ENCODE measurements around the gene NALCN. TPM values are rescaled to one million over a fixed set of nuclear protein-coding genes. Genes with fewer than 3 reads are reported as not detected.

The NALCN gene
- total RNA-seq (not detected), total RNA-seq (0 to 0.10 (median 0) reads per million in 29 experiments)
- not detected for total RNA-seq (2013)

- Mint-ChIP-seq H3K4me1 (peaks cover 0 to 7% (median 6%) of the 10 kb centered on the region in 3 donors), H3K36me3 (no peaks in the 10 kb centered on the region), H3K27ac (no peak within 1 kb of the TSS), H3K27me3 (peaks cover 42 to 51% of the 10 kb centered on the region in 2 donors), H3K9me3 (no peaks in the 10 kb centered on the region), H3K4me3 (peak within 1 kb of the TSS; percentile 31 to 52 (median 41))
- Histone ChIP-seq H3K4me3 (ENCODE audit: control insufficient read depth in 1 of 2, extremely low read depth in 1 of 2, low read length in 1 of 2) (no peak within 1 kb of the TSS), H3K36me3 (ENCODE audit: control insufficient read depth in 2 of 2, extremely low read depth in 1 of 2, insufficient read depth in 1 of 2, low read length in 1 of 2) (no peaks in the 10 kb centered on the region), H3K27me3 (replicated peaks in 1 of 2; ENCODE audit: control insufficient read depth in 2 of 2, extremely low read depth in 1 of 2, insufficient read depth in 2 of 2, low read length in 1 of 2) (peaks cover 13 to 20% of the 10 kb centered on the region in 2 experiments), H3K4me1 (ENCODE audit: control insufficient read depth in 1 of 2, extremely low read depth in 1 of 2, insufficient read depth in 2 of 2, low read length in 2 of 2) (no peaks in the 10 kb centered on the region), H3K9me3 (no peaks in the 10 kb centered on the region), H3K27ac (ENCODE audit: low read length) (no peak within 1 kb of the TSS)
- DNase-seq (no peak), ATAC-seq (replicated peaks in 1 of 4) (no peak)
- ChIA-PET CTCF (no interaction called here), POLR2A (no interaction called here)
- WGBS (ENCODE audit: insufficient coverage): 6% methylated on average over 61 of the region's 85 CpGs
These were observed at the start of gene NALCN for GRCh38 chr13:101416181-101417042. NALCN (minus strand) TSS chr13:101416508; CDS start chr13:101399126, 17,382 bp downstream.

GRCh38 chr13:101465877-101466276 lies 49.6 kb upstream of the NALCN start:
- peaks cover 9 to 10% of the 10 kb centered on the region in 2 donors for H3K27me3 Mint-ChIP-seq
- ATAC-seq (replicated peaks in 1 of 4) (no peak), DNase-seq (no peak)
- Histone ChIP-seq H3K4me1 (ENCODE audit: control insufficient read depth in 1 of 2, extremely low read depth in 1 of 2, insufficient read depth in 2 of 2, low read length in 2 of 2) (no peaks in the 10 kb centered on the region), H3K9me3 (no peaks in the 10 kb centered on the region), H3K27ac (ENCODE audit: low read length) (no peak overlapping the region), H3K4me3 (ENCODE audit: control insufficient read depth in 1 of 2, extremely low read depth in 1 of 2, low read length in 1 of 2) (no peak overlapping the region), H3K36me3 (ENCODE audit: control insufficient read depth in 2 of 2, extremely low read depth in 1 of 2, insufficient read depth in 1 of 2, low read length in 1 of 2) (no peaks in the 10 kb centered on the region), H3K27me3 (replicated peaks in 1 of 2; ENCODE audit: control insufficient read depth in 2 of 2, extremely low read depth in 1 of 2, insufficient read depth in 2 of 2, low read length in 1 of 2) (no peaks in the 10 kb centered on the region)
- no peaks in the 10 kb centered on the region for H3K4me1 Mint-ChIP-seq
- H3K36me3 Mint-ChIP-seq: no peaks in the 10 kb centered on the region
- POLR2A ChIA-PET: no interaction called here
- H3K27ac Mint-ChIP-seq: no peak overlapping the region
- CTCF ChIA-PET: no interaction called here
- no CpG with 5 or more reads among the region's 3 CpGs for WGBS (ENCODE audit: insufficient coverage)
- no peaks in the 10 kb centered on the region for H3K9me3 Mint-ChIP-seq
- no peak overlapping the region for H3K4me3 Mint-ChIP-seq

GRCh38 chr13:101457176-101457575 lies 40.9 kb upstream of the NALCN start:
- Histone ChIP-seq H3K4me1 (ENCODE audit: control insufficient read depth in 1 of 2, extremely low read depth in 1 of 2, insufficient read depth in 2 of 2, low read length in 2 of 2) (peaks cover 0 to 2% of the 10 kb centered on the region in 2 experiments), H3K27me3 (replicated peaks in 1 of 2; ENCODE audit: control insufficient read depth in 2 of 2, extremely low read depth in 1 of 2, insufficient read depth in 2 of 2, low read length in 1 of 2) (peaks cover 2 to 14% of the 10 kb centered on the region in 2 experiments), H3K27ac (ENCODE audit: low read length) (no peak overlapping the region), H3K36me3 (ENCODE audit: control insufficient read depth in 2 of 2, extremely low read depth in 1 of 2, insufficient read depth in 1 of 2, low read length in 1 of 2) (no peaks in the 10 kb centered on the region), H3K4me3 (ENCODE audit: control insufficient read depth in 1 of 2, extremely low read depth in 1 of 2, low read length in 1 of 2) (no peak overlapping the region), H3K9me3 (no peaks in the 10 kb centered on the region)
- H3K4me3 Mint-ChIP-seq: no peak overlapping the region
- H3K36me3 Mint-ChIP-seq: no peaks in the 10 kb centered on the region
- H3K27ac Mint-ChIP-seq: no peak overlapping the region
- H3K4me1 Mint-ChIP-seq: peaks cover 0 to 10% (median 7%) of the 10 kb centered on the region in 3 donors
- H3K9me3 Mint-ChIP-seq: no peaks in the 10 kb centered on the region
- no CpG with 5 or more reads among the region's 2 CpGs for WGBS (ENCODE audit: insufficient coverage)
- DNase-seq: no peak
- CTCF ChIA-PET: no interaction called here
- no peak for ATAC-seq (replicated peaks in 1 of 4)
- peaks cover 28 to 34% of the 10 kb centered on the region in 2 donors for H3K27me3 Mint-ChIP-seq
- POLR2A ChIA-PET: no interaction called here

- H3K36me3 Mint-ChIP-seq: no peaks in the 10 kb centered on the region
- H3K27ac ChIP-seq (ENCODE audit: low read length): no peak overlapping the region
- no peak for DNase-seq
- no peaks in the 10 kb centered on the region for H3K9me3 ChIP-seq
- no peak overlapping the region for H3K4me3 Mint-ChIP-seq
- H3K27me3 Mint-ChIP-seq: peaks cover 33% of the 10 kb centered on the region in 2 donors
- no peaks in the 10 kb centered on the region for H3K9me3 Mint-ChIP-seq
- peaks cover 2 to 15% of the 10 kb centered on the region in 2 experiments for H3K27me3 ChIP-seq (replicated peaks in 1 of 2; ENCODE audit: control insufficient read depth in 2 of 2, extremely low read depth in 1 of 2, insufficient read depth in 2 of 2, low read length in 1 of 2)
- H3K27ac Mint-ChIP-seq: no peak overlapping the region
- POLR2A ChIA-PET: no interaction called here
- H3K4me3 ChIP-seq (ENCODE audit: control insufficient read depth in 1 of 2, extremely low read depth in 1 of 2, low read length in 1 of 2): no peak overlapping the region
- WGBS (ENCODE audit: insufficient coverage): no CpG with 5 or more reads among the region's 3 CpGs
- no peak for ATAC-seq (replicated peaks in 1 of 4)
- CTCF ChIA-PET: no interaction called here
- H3K36me3 ChIP-seq (ENCODE audit: control insufficient read depth in 2 of 2, extremely low read depth in 1 of 2, insufficient read depth in 1 of 2, low read length in 1 of 2): no peaks in the 10 kb centered on the region
- peaks cover 0 to 10% (median 7%) of the 10 kb centered on the region in 3 donors for H3K4me1 Mint-ChIP-seq
- H3K4me1 ChIP-seq (ENCODE audit: control insufficient read depth in 1 of 2, extremely low read depth in 1 of 2, insufficient read depth in 2 of 2, low read length in 2 of 2): peaks cover 0 to 2% of the 10 kb centered on the region in 2 experiments
These were observed 39.6 kb upstream of the NALCN start for GRCh38 chr13:101455863-101456262.

GRCh38 chr13:101454767-101455166 lies 38.5 kb upstream of the NALCN start:
- peaks cover 28 to 33% of the 10 kb centered on the region in 2 donors for H3K27me3 Mint-ChIP-seq
- no peak for DNase-seq
- no CpG with 5 or more reads among the region's 2 CpGs for whole genome bisulfite sequencing (ENCODE audit: insufficient coverage)
- H3K9me3 Mint-ChIP-seq: no peaks in the 10 kb centered on the region
- POLR2A ChIA-PET: no interaction called here
- no peak overlapping the region for H3K27ac Mint-ChIP-seq
- H3K4me1 ChIP-seq (ENCODE audit: control insufficient read depth in 1 of 2, extremely low read depth in 1 of 2, insufficient read depth in 2 of 2, low read length in 2 of 2): peaks cover 0 to 2% of the 10 kb centered on the region in 2 experiments
- H3K4me3 Mint-ChIP-seq: peak overlapping the region in 1 of 3 donors; percentile 25
- peaks cover 2 to 18% of the 10 kb centered on the region in 2 experiments for H3K27me3 ChIP-seq (replicated peaks in 1 of 2; ENCODE audit: control insufficient read depth in 2 of 2, extremely low read depth in 1 of 2, insufficient read depth in 2 of 2, low read length in 1 of 2)
- no peaks in the 10 kb centered on the region for H3K36me3 Mint-ChIP-seq
- no peak overlapping the region for H3K4me3 ChIP-seq (ENCODE audit: control insufficient read depth in 1 of 2, extremely low read depth in 1 of 2, low read length in 1 of 2)
- CTCF ChIA-PET: no interaction called here
- peaks cover 0 to 10% (median 7%) of the 10 kb centered on the region in 3 donors for H3K4me1 Mint-ChIP-seq
- no peaks in the 10 kb centered on the region for H3K36me3 ChIP-seq (ENCODE audit: control insufficient read depth in 2 of 2, extremely low read depth in 1 of 2, insufficient read depth in 1 of 2, low read length in 1 of 2)
- ATAC-seq (replicated peaks in 1 of 4): no peak
- H3K27ac ChIP-seq (ENCODE audit: low read length): no peak overlapping the region
- no peaks in the 10 kb centered on the region for H3K9me3 ChIP-seq

GRCh38 chr13:101453784-101454201 lies 37.5 kb upstream of the NALCN start:
- no peaks in the 10 kb centered on the region for H3K9me3 ChIP-seq
- H3K27me3 ChIP-seq (replicated peaks in 1 of 2; ENCODE audit: control insufficient read depth in 2 of 2, extremely low read depth in 1 of 2, insufficient read depth in 2 of 2, low read length in 1 of 2): peaks cover 2 to 18% of the 10 kb centered on the region in 2 experiments
- H3K27ac ChIP-seq (ENCODE audit: low read length): no peak overlapping the region
- no peak overlapping the region for H3K27ac Mint-ChIP-seq
- H3K4me3 ChIP-seq (ENCODE audit: control insufficient read depth in 1 of 2, extremely low read depth in 1 of 2, low read length in 1 of 2): no peak overlapping the region
- peak overlapping the region; percentile 2 to 38 (median 31) for H3K4me3 Mint-ChIP-seq
- CTCF ChIA-PET: no interaction called here
- H3K4me1 Mint-ChIP-seq: peaks cover 0 to 10% (median 7%) of the 10 kb centered on the region in 3 donors
- H3K36me3 ChIP-seq (ENCODE audit: control insufficient read depth in 2 of 2, extremely low read depth in 1 of 2, insufficient read depth in 1 of 2, low read length in 1 of 2): no peaks in the 10 kb centered on the region
- peaks cover 0 to 2% of the 10 kb centered on the region in 2 experiments for H3K4me1 ChIP-seq (ENCODE audit: control insufficient read depth in 1 of 2, extremely low read depth in 1 of 2, insufficient read depth in 2 of 2, low read length in 2 of 2)
- DNase-seq (no peak), ATAC-seq (replicated peaks in 1 of 4) (no peak)
- POLR2A ChIA-PET: no interaction called here
- 11% methylated on average over 36 of the region's 41 CpGs for WGBS (ENCODE audit: insufficient coverage)
- peaks cover 28 to 33% of the 10 kb centered on the region in 2 donors for H3K27me3 Mint-ChIP-seq
- no peaks in the 10 kb centered on the region for H3K36me3 Mint-ChIP-seq
- H3K9me3 Mint-ChIP-seq: no peaks in the 10 kb centered on the region

Data from T-cell (primary cell).